NCI-H510A (cell line): ENCODE measurements around the gene MACC1.

Experiments used
- DNase-seq: peaks from one replicate; lab custom pipeline; 2025; lab: John Stamatoyannopoulos, UW

The MACC1 gene

DNA sequence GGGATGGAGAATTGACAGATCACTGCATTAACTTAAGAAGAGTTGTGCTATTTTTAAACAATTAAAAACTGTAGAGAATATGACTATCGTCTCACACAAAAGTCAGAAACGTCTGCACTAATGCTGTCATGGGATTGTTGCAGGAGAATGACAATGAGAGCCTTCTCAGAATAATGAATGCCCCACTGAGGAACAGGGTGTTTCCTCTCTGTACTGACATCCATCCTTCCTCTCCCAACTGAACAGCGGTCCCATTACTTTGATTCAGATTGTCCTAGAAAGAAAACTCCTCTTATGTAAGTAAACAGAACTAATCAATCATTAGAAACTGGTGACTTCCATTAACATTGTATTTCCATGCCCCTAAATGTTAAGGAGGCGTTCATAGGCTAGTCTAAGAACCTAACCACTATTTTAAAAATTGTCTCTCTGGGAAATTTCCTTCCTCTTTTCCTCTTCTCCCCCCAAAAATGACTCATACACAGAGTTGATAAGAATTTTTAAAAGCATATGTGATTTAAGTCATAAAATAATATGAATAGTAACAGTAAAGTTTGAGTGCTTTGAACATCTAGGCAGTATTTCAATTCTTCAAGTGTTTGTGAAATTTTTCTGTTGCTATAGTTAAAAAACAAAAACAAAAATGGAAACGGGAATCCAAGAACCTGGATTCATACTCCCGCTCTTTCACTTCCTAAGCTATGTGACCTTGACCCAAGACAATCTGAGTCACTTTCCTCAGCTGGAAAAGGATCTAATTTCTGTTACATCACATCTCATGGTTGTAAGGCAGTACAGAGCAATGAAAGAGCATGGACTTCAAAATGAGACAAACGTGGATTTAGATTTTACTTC lies 12.7 kb upstream of the MACC1 start:
- DNase-seq = no peak

DNA sequence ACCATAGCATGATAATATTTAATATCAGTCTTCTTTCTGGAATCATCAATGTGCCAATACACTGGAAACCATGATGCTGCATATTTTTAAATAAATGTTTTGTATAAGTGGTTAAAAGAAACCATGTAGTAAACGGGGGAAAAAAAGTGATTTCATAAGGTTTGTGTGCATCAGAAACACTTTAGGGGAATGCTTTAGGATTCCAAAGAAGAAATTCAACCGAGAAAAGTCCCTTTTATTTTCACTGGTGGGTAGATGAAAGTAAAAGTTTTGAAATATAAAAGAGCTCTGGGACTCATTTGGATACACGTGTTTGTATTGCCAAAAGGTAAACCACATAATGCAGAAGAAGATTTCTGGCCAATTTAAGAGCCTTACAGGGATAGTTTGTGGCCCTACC lies 11.9 kb upstream of the MACC1 start:
- DNase-seq = no peak

DNA sequence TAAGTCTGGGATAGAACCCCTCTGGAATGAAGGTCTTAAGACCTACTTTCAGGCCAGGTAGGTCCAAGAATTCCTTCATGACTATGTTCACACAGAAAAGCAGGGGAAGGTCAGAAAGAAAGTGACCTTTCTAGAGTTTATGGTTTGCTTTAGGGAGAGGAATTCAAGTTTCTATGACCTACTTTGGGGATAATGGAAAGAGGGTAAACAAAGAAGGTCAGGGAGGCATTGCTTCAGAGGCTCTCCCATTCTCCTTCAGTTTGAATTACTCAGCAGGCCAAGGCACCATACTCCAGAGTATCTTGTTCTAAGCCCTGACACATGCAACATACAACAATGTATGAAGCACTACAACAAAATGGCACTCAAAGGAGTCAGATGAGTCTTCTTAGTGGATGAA lies 11.5 kb upstream of the MACC1 start:
- DNase-seq = no peak

DNA sequence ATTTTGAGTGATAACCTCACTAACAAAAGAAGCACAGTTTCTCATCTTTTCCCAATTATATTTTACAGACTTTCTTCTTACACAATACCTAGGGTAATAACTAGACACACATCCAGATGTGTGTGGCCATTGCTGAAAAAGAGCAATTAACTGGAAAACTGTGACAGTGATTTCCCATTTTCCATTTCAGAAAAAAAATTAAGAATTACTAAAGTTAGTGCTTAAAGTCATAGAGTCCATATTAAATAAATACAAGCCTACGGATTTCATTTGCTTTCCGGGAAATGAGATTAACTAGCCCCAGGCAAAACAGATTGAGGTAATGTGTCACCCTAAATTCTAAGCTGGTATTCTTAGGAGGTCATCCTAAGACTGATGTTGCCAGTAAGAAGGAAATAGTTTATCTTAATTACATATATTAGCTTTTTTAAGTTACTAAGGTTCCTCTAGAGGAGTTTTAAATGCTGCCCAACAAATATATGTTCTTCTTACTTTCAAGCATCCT lies 10.2 kb upstream of the MACC1 start:
- DNase-seq = no peak

DNA sequence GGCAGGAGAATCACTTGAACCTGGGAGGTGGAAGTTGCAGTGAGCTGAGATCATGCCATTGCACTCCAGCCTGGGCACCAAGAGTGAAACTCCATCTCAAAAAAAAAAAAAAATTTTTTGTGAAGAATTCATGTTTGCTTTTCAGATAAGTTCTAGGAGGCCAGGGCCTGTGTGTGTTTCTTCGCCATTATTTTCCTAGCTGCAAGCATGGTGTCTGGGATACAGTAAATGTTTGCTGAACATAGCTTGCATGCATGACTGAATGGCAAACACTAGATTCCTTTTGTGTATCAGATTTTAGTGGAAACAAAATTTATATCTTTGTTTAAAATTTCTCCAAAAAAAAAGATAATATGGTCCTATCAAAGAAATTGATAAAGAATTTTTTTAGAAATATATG lies 9.7 kb upstream of the MACC1 start:
- DNase-seq = no peak

DNA sequence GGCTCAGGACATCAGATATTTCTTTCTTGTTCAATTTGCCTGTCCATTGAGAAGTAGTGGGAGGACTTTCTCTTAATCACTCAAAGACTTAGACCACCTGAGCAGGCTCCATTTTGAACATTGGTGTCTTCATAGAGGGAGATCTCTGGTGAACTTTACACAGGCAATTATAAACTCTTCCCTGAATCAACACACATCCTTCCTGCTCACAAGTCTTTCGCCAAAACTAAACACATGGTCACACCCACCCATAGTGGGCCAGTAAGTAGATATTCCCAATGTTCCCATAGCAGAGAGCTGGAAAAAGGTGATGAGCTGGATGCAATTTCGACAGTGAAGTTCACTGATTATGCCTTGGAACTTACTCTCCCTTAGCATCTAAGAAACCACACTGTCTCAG lies 8.2 kb upstream of the MACC1 start:
- DNase-seq = no peak

DNA sequence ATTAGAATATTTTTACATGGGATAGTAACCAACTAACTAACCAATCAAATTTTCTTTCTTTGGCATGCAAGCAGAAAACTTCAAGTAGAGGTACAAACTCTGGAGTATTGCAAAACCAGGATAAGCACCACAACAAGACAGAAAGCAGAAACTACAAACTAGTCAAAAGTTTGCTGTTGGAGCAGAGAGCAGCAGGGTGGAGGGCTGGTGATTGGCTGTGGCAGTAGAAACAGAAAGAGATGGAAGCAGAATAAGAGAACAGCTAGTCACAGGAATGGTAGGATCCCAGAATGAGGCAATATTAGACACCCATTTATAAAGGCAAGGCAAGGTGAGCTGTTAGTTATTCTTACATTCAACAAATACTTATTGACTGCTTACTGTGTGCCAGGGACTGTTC lies 6.8 kb upstream of the MACC1 start:
- no peak for DNase-seq

DNA sequence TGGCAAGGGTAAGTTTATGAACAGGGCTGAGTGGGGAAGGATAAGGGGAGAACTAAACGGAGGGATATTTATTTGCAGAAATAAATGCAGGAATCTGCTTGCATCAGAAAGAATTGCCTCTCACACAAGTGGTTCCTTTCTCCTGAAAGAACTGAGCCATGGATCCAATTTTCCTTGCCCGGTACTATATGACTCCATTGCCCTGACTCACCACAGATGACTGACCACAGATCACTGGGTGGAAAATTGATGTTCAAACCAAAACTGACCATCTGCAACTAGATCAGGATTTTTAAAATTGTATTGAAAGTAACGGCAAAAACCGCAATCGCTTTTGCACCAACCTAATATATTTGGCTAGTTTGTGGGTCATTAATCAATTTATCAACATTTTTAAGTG lies 6.2 kb upstream of the MACC1 start:
- no peak for DNase-seq

DNA sequence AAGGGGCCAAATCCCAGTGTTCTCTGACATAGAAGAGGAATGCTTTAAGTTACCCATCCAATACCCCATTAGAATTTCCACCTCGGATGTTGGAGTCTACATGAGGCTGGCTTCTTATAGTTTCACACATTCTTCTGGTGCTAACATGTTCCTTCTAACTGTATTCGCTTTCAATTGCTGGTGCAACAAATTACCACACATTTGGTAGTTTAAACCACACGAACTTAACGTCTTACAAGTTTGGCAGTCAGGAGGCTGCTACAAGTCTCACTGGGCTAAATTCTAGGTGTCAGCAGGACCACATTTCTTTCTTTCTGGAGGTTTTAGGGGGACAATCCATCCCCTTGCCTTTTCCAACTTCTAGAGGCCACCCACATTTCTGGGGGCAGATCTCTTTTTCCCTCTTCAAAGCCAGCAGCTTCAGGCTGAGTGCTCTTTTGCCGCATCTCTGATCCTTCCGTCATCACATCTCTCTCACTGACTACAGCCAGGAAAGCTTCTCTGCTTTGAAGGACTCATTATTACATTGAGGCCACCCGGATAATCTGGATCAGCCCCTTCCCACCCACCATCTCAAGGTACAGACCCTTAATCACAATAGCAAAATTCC lies 5.1 kb upstream of the MACC1 start:
- DNase-seq = no peak

DNA sequence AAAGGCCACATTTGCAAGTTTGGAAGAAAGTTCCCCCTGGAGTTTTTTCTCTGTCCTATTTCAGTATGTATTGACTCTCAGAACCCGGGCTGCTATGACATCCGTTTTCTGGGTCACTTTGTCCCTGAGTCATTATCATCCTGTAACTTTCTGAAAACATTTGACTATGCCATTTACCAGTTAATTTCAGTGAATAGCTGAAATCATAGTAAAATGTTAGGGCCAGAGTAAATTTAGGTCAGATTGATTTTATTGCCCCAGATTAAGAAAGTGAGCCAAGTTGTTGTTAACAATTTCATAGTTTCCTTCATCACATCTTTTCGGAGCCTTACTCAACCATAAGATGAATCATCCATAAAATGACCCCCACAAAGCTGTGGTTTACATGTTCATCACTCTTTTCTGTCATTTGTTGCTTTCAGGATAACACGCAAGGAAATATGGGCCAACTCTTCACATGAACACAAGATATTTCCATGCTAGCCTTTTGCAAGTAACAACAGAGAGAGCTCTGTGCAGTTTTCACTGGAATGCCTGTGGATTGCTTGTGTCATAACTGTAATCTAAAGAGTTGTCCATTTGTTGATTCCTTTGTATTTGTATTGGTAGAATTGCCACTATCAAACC lies 3.9 kb upstream of the MACC1 start:
- no peak for DNase-seq

DNA sequence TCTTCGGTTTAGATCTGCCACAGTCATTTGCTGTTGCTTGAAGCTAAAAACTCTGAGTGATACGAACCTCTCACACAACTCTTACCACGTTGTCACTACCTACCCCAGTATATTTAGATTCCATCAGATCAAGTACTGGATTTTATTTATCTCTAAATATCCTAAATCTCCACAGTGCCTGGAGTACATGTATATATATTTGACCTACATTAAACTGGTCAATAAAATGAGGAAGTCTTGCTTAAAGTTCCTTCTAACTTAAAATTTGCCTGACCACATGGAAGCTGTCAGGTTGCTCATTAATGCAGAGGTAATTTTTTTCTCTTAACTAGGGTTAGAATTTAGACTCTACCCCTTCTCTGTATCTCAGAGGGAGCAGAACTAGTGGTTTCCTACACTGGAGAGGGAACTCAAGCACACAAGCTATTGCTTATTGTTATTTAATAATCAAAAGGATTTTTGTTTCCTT lies 3.1 kb upstream of the MACC1 start:
- no peak for DNase-seq

DNA sequence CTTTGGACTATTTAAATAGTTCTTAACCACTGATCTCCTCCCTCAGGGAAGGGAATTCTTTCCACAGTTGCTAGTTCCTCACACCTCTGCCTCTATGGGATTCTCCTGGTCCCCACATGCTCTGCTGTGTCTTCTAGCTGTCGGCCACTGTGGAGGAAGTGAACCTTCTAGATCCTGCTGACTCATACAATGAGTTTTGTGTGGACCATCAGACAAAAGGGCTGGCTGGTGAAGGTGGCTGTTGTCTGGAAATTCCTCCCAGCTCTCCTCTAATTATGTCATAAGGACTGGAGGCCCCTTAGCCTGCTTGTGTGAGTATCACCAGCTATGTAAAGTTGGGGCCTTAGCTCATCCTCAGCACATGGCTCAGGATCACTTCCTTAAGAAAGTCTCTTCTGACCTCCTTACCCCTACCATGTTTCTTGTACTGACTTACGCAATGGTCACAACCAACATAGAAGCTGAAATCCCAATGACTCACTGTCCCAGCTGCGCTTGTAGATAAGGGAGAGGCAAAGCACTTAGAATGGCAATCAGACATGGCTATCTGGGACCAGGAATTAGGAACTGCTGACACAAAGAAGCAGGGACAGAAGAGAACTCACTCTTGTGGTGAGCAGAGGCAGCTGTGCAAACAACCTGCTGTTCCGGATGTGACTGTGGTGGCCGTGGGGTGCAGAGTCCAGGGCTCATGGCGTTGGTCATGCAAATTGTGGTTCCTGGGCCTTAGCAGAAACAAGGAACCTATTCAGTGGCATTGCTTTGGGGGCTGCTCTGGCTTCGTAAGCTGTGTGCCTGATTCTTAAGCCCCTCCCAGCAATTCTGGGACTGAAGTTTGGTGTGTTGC lies 2.5 kb upstream of the MACC1 start:
- peak; percentile 96 for DNase-seq

DNA sequence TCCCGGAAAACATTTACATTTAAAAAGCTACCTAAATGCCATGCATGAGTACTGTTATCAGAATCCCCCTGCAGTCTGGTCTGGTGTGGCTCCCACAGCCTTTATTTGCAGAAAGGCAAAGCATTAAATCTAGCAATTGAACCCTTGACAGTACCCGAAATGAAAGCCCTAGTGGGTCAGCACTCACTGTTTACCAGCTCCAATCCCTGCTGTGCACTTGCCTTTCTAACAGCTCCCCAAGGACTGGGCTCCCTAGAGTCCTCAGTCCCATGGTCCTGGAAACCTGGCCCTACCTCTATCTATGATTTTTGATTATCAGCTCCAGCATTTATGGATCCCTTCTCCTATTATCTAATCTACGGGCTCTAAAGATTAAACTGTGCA lies 1.9 kb upstream of the MACC1 start:
- no peak for DNase-seq

DNA sequence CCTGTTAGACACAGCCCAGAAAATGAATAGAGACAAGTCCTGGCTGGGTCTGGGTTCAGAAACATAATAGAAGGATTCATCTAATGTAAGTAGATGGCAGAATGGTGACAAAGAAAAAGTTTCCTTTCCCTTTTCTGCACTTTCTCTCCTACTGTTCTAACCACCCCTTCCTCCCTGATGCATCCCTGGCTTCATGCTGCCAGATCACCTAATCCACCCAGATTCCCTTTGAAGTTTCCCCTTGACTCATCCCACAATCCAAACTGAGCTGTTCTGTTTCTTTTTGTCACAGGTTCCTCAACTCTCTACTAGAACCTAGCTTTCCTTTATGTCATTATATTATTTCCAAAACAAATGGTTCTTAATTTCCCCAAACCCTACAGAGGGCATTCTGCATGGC lies 1.1 kb upstream of the MACC1 start:
- no peak for DNase-seq

DNA sequence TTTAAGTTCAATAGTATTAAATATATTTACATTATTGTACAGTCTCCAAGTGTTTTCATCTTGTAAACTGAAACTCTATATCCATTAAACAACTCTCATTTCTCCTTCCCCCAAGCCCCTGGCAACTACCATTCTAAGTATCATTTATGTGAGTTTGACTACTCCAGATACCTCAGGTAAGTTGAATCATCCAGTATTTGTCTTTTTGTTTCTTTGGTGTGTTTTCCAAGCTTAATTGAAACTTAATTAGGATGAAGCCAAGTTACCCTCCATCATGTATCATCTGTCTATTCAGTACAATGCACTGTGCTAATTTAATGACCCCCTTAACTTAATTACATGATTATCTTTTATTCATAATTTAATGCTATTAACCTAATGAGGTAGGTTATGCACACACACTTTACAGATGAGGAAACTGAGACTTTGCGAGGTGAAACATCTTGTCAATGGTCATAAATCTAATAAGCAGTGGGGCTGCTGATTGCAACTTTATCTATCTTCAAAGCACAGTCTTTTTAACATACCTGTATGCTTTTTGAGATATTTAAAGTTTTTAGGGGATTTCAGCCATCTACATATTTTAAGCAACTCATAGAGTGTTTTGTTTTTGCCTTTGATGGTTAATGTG lies 663 bp downstream of the MACC1 start:
- DNase-seq = no peak

DNA sequence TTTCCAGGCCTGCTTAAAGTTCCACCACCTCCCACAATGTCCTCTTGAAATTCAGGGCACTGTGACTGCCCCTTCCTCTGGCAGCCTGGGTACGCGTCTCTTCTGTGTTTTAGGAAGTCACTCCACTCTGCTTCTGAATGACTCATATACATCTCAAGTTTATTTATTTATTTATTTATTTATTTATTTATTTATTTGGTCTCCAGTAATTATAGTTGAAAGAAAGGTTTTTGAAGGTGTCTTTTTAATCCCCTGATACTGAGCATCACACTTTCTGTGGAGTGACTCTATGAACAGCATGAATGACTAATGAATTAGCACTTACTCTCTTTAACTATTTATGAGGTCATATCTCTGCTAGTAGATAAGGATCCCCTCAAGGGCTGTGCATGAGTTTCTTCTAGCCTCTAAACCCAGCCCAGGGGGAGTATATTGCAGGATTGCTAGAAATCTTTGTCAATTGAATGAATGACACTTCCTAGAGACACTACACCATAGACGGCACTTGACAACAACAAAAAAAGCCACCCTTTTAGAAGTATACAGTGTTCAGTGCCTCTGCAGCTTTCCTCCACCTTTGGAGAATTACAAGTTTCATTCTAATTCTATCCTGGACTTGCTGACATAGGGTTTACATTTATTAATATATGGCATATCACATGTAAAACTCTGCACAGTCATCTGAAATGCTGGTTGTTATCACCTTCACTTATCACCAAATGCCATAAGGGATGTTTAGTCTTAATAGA lies 2.1 kb downstream of the MACC1 start:
- DNase-seq = no peak

DNA sequence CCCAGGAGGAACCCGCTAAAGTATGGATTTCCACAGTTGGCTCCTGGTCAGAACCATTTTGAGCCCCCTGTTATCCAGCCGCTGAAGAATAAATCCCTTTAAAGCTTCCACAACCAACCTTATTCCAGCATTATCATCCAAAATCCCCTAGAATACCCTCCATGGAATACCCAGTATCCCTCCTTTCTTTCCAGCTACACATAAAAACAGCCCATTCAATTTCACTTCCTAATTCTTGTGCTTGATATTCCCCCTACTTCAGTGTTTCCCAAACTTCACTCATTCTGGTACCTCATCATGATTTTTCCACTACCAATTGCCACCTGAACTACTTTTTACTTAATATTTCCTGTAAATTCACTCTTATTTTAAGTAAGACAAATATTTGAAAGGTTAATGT lies 3.1 kb downstream of the MACC1 start:
- no peak for DNase-seq

DNA sequence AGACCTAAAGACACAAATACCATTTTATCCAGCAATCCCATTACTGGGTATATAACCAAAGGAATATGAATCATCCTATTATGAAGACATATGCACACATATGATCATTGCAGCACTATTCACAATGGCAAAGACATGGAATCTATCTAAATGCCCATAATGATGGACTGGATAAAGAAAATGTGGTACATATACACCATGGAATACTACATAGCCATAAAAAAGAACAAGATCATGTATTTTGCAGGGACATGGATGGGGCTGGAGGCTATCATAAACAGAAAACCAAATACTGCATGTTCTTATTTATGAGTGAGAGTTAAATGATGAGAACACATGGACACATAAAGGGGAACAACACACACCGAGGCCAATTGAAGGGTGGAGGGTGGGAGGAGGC lies 3.8 kb downstream of the MACC1 start:
- DNase-seq = no peak

DNA sequence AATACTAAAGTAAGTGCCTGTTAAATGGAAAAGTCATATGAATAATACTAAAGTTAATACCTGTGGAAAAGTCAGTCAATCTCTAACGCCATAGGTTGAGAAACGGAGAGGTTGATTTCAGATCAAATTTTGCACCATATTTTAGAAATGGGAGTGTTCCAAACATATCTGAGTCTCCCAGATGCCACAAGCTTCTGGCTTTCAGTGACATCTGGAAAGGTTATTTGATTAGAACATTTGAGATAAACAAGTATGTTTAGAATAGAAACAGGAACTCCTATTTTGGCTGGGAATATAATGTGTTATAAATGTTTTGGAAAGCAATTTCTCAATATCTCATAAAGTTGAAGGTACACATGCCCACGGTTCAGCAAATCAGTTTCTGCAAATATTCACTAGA lies 5.8 kb downstream of the MACC1 start:
- DNase-seq = no peak

DNA sequence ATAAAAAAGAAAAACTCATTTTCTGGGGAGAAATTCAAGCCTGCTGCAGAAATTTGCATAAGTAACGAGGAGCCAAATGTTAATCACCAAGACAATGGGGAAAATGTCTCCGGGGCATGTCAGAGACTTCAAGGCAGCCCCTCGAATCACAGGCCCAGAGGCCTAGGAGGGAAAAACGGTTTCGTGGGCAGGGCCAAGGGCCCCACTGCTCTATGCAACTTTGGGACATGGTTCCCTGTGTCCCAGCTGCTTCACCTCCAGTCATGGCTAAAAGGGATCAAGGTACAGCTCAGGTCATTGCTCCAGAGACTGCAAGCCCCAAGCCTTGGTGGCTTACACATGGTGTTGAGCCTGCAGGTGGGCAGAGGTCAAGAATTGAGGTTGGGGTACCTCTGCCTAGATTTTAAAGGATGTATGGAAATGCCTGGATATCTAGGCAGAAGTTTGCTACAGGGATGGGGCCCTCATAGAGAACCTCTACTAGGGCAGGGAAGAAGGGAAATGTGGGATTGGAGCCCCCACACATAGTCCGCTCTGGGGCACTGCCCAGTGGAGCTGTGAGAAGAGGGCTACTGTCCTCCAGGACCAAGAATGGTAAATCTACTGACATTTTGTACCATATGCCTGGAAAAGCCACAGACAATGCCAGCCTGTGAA lies 8.4 kb downstream of the MACC1 start:
- DNase-seq = no peak
